GM12874 (cell line): ENCODE results near the gene PPIP5K1.

Source experiments
- CTCF ChIP-seq: IDR thresholded peaks from 2 replicates; pipeline ENCODE4 v1.5.1; 2011; ENCODE audit warnings: low read depth, mild to moderate bottlenecking, control low read depth, low read length, moderate library complexity; ENCODE audit not compliant: insufficient read depth

The PPIP5K1 gene

DNA sequence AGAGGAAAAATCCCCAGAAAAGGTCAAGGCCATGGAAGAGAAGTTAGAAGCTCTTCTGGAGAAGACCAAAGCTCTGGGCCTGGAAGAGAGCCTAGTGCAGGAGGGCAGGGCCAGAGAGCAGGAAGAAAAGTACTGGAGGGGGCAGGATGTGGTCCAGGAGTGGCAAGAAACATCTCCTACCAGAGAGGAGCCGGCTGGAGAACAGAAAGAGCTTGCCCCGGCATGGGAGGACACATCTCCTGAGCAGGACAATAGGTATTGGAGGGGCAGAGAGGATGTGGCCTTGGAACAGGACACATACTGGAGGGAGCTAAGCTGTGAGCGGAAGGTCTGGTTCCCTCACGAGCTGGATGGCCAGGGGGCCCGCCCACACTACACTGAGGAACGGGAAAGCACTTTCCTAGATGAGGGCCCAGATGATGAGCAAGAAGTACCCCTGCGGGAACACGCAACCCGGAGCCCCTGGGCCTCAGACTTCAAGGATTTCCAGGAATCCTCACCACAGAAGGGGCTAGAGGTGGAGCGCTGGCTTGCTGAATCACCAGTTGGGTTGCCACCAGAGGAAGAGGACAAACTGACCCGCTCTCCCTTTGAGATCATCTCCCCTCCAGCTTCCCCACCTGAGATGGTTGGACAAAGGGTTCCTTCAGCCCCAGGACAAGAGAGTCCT is 63.6 kb downstream of the PPIP5K1 start:
- TF ChIP-seq CTCF: no peak

DNA sequence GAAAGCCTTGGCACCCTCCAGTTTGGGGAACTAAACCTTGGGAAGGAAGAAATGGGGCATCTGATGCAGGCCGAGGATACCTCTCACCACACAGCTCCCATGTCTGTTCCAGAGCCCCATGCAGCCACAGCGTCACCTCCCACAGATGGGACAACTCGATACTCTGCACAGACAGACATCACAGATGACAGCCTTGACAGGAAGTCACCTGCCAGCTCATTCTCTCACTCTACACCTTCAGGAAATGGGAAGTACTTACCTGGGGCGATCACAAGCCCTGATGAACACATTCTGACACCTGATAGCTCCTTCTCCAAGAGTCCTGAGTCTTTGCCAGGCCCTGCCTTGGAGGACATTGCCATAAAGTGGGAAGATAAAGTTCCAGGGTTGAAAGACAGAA is 64.9 kb downstream of the PPIP5K1 start:
- TF ChIP-seq CTCF: no peak

DNA sequence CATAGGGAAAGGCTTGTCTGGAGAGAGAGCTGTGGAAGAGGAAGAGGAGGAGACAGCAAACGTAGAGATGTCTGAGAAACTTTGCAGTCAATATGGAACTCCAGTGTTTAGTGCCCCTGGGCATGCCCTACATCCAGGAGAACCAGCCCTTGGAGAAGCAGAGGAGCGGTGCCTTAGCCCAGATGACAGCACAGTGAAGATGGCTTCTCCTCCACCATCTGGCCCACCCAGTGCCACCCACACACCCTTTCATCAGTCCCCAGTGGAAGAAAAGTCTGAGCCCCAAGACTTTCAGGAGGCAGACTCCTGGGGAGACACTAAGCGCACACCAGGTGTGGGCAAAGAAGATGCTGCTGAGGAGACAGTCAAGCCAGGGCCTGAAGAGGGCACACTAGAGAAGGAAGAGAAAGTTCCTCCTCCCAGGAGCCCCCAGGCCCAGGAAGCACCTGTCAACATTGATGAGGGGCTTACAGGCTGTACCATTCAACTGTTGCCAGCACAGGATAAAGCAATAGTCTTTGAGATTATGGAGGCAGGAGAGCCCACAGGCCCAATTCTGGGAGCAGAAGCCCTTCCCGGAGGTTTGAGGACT is 65.7 kb downstream of the PPIP5K1 start:
- 0 out of 2 replicates have a peak, but pooled peaks have one; percentile 4 for TF ChIP-seq CTCF

GRCh38 chr15:43523646-43524045 is 66.4 kb downstream of the PPIP5K1 start:
- TF ChIP-seq CTCF: no peak

GRCh38 chr15:43522247-43522646 is 67.8 kb downstream of the PPIP5K1 start:
- TF ChIP-seq CTCF: no peak

- TF ChIP-seq CTCF: no peak
Observed at GRCh38 chr15:43521419-43521818, 68.6 kb downstream of the PPIP5K1 start.

DNA sequence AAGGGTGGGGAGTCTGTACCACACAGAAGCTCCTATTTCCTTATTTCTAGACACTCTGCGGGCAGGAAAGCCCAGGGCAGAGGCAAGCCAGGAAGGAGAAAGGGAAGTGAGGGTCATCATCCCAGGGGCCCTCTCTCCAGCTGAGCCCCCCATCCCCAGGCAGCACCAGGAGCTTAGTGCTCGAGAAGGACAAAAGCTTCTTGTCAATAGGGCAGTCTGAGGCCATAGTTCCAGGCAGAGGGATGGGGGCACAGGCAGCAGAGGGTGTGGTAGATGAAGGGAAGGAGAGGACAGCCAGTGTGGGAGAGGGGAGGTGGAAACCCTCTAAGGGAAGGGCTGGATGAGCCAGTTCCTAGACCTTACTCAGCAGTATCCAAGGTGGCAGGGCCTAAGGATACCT is 69.9 kb downstream of the PPIP5K1 start:
- TF ChIP-seq CTCF: no peak
